HFFc6 (cell line): ENCODE results near the gene PLIN3. TPM values are rescaled to one million over a fixed set of nuclear protein-coding genes. Genes with fewer than 3 reads are reported as not detected.

Experiments used
- DNase-seq: peaks from one replicate; pipeline ENCODE4 v3.0.0-alpha.2; 2018
- H3K27ac Mint-ChIP-seq: 2 replicates; pipeline ENCODE4 v1.8.0; 2020; ENCODE audit warnings: mild to moderate bottlenecking, mixed read lengths
- H3K27me3 Mint-ChIP-seq: 2 replicates; pipeline ENCODE4 v1.8.0; 2021; ENCODE audit warnings: mild to moderate bottlenecking, moderate library complexity, mixed read lengths; ENCODE audit not compliant: insufficient read depth
- H3K36me3 Mint-ChIP-seq: 2 replicates; pipeline ENCODE4 v1.8.0; 2021; ENCODE audit warnings: low read depth, mixed read lengths
- H3K4me1 Mint-ChIP-seq: 2 replicates; pipeline ENCODE4 v1.8.0; 2020; ENCODE audit warnings: low read depth, mixed read lengths
- H3K4me3 Mint-ChIP-seq: 2 replicates; pipeline ENCODE4 v1.8.0; 2020; ENCODE audit warnings: mild to moderate bottlenecking, moderate library complexity, mixed read lengths
- H3K9me3 Mint-ChIP-seq: 2 replicates; pipeline ENCODE4 v1.8.0; 2020; ENCODE audit warnings: mild to moderate bottlenecking, mixed read lengths
- total RNA-seq, 6 experiments: library from RNA; stranded (reverse); fragmentation: NEBNext Ultra II Directional; extraction: Animal tissue kit (Norgen Biotek cat#: 25700); gene quantifications; 2 replicates in 1 of 6; 3 replicates in 5 of 6; pipeline ENCODE4 v1.2.3, GENCODE V29; 2021
- TF ChIP-seq, protein P1 (sequence below): fragments of 200-600 bp; sonication (generic); IDR thresholded peaks from 2 replicates; pipeline ENCODE4 v1.5.0; 2021; ENCODE audit warnings: antibody characterized with exemption, mild to moderate bottlenecking

PLIN3 gene
- total RNA-seq, 6 experiments from 2014 or later: 250 to 300 (median 266) TPM

- Mint-ChIP-seq H3K4me3 (peak overlapping the region; percentile 90), H3K36me3 (peaks cover 33% of the 10 kb centered on the region), H3K27ac (peak overlapping the region; percentile 97), H3K27me3 (peaks cover 6% of the 10 kb centered on the region), H3K9me3 (no peaks in the 10 kb centered on the region), H3K4me1 (peaks cover 57% of the 10 kb centered on the region)
- TF ChIP-seq, protein P1, sequence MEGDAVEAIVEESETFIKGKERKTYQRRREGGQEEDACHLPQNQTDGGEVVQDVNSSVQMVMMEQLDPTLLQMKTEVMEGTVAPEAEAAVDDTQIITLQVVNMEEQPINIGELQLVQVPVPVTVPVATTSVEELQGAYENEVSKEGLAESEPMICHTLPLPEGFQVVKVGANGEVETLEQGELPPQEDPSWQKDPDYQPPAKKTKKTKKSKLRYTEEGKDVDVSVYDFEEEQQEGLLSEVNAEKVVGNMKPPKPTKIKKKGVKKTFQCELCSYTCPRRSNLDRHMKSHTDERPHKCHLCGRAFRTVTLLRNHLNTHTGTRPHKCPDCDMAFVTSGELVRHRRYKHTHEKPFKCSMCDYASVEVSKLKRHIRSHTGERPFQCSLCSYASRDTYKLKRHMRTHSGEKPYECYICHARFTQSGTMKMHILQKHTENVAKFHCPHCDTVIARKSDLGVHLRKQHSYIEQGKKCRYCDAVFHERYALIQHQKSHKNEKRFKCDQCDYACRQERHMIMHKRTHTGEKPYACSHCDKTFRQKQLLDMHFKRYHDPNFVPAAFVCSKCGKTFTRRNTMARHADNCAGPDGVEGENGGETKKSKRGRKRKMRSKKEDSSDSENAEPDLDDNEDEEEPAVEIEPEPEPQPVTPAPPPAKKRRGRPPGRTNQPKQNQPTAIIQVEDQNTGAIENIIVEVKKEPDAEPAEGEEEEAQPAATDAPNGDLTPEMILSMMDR: peak; percentile 83
- DNase-seq: peak; percentile 100
These were observed 44.6 kb upstream of the PLIN3 start for GRCh38 chr19:4911786-4912672.

GRCh38 chr19:4911314-4911713, 43.8 kb upstream of the PLIN3 start:
- Mint-ChIP-seq H3K36me3 (peaks cover 28% of the 10 kb centered on the region), H3K27me3 (peaks cover 5% of the 10 kb centered on the region)
- peak; percentile 11 for DNase-seq

GRCh38 chr19:4910594-4911281, 43.3 kb upstream of the PLIN3 start:
- H3K4me3 Mint-ChIP-seq: peak overlapping the region; percentile 90
- peaks cover 24% of the 10 kb centered on the region for H3K36me3 Mint-ChIP-seq
- peak overlapping the region; percentile 97 for H3K27ac Mint-ChIP-seq
- peaks cover 48% of the 10 kb centered on the region for H3K4me1 Mint-ChIP-seq
- TF ChIP-seq, protein P1: no peak
- H3K9me3 Mint-ChIP-seq: no peaks in the 10 kb centered on the region
- peak; percentile 59 for DNase-seq
- H3K27me3 Mint-ChIP-seq: peaks cover 5% of the 10 kb centered on the region

More at GRCh38 chr19:4911314-4911713, 43.8 kb upstream of the PLIN3 start:
- Mint-ChIP-seq H3K27ac (peak overlapping the region; percentile 97), H3K4me1 (peaks cover 53% of the 10 kb centered on the region), H3K4me3 (peak overlapping the region; percentile 90), H3K9me3 (no peaks in the 10 kb centered on the region)
- TF ChIP-seq, protein P1: no peak

- DNase-seq: peak; percentile 79
- TF ChIP-seq, protein P1: no peak
- no peaks in the 10 kb centered on the region for H3K9me3 Mint-ChIP-seq
- H3K27me3 Mint-ChIP-seq: peaks cover 5% of the 10 kb centered on the region
- H3K36me3 Mint-ChIP-seq: peaks cover 19% of the 10 kb centered on the region
- H3K27ac Mint-ChIP-seq: peak overlapping the region; percentile 97
- peak overlapping the region; percentile 90 for H3K4me3 Mint-ChIP-seq
- H3K4me1 Mint-ChIP-seq: peaks cover 41% of the 10 kb centered on the region
These were observed 42.6 kb upstream of the PLIN3 start for GRCh38 chr19:4909897-4910593.

DNA sequence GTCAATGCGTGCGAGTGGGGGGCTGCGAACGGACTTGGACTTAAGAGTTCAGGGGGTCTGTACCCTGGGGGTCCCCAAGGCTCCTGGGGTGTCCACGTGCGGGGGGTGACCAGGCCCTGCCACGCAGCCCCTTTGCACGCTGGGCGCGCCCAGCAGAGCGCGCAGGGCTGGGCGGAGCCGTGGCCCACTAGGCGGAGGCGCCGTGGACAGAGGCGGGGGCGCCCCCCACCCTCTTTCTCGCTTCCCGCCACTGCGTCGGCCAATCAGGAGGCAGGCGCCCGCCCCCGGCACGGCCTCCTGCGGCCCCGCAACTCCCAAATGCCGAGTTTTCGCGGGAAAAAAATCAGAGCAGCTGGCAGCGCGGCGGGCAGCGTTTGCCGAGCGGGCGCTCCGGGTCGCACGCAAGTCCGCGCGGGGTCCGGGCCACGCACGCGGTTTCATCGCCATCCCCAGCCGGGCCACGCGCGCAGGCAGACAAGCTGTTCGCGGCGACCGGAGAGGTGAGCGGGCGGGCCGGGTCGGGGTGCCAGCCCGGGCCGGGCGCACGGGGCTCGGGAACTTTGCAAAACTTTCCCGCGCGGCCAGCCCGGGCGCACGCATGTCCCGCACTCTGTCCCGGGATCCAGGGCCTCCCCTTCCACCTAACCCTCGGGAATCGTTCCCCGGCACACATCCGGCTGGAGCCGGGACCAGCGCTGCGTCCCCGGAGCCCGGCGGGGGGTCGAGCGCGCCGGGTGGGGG, 41.9 kb upstream of the PLIN3 start, which contains the start of gene UHRF1:
Gene UHRF1 (plus strand): TSS at position 346 of the 741 bp plus-strand sequence. CDS start 1,385 bp downstream, outside the sequence.
- TF ChIP-seq, protein P1: no peak
- H3K4me3 Mint-ChIP-seq: peak within 1 kb of the TSS; percentile 90
- DNase-seq: peak; percentile 16
- no peaks in the 10 kb centered on the region for H3K9me3 Mint-ChIP-seq
- peaks cover 34% of the 10 kb centered on the region for H3K4me1 Mint-ChIP-seq
- peaks cover 3% of the 10 kb centered on the region for H3K27me3 Mint-ChIP-seq
- peak within 1 kb of the TSS; percentile 97 for H3K27ac Mint-ChIP-seq
- H3K36me3 Mint-ChIP-seq: peaks cover 13% of the 10 kb centered on the region
